ENCODE results near the gene KLHL22.
"Not testable (repeated sequence)": the region's sequence is repeated elsewhere in the genome, so short reads cannot be mapped to it uniquely, and the experiment has no call there.

The KLHL22 gene

GRCh38 chr22:20399866-20400605 is 95.6 kb downstream of the KLHL22 start:
- DNase-seq (ENCODE audit: low spot score), result no peak

- DNase-seq (ENCODE audit: low spot score), result no peak
Observed at GRCh38 chr22:20398420-20398819, 97.2 kb downstream of the KLHL22 start.

- no peak for DNase-seq (ENCODE audit: low spot score)
Observed at GRCh38 chr22:20397498-20397897, 98.1 kb downstream of the KLHL22 start.

GRCh38 chr22:20396639-20397038 is 99.0 kb downstream of the KLHL22 start:
- no peak for DNase-seq (ENCODE audit: low spot score)

- DNase-seq (ENCODE audit: low spot score), result no peak
Observed at GRCh38 chr22:20395907-20396287, 99.7 kb downstream of the KLHL22 start.

- DNase-seq (ENCODE audit: low spot score), result no peak
Observed at GRCh38 chr22:20395181-20395906, 100.3 kb downstream of the KLHL22 start.

GRCh38 chr22:20393705-20394476 is 101.7 kb downstream of the KLHL22 start, which contains the start of gene ZNF74:
Gene ZNF74 (plus strand): TSS chr22:20394151. CDS start chr22:20394629, 478 bp downstream.
- peak; percentile 92 for DNase-seq (ENCODE audit: low spot score)

- no peak for DNase-seq (ENCODE audit: low spot score)
Observed at GRCh38 chr22:20392983-20393704, 102.5 kb downstream of the KLHL22 start.

- DNase-seq (ENCODE audit: low spot score), result not testable (repeated sequence)
Observed at GRCh38 chr22:20392365-20392881, 103.2 kb downstream of the KLHL22 start.
